ENCODE data around the gene RPTOR.

RPTOR gene

GRCh38 chr17:80955671-80956280 lies 411.1 kb downstream of the RPTOR start:
- in situ Hi-C loops (cut with HindIII; ENCODE audit: low sequenced_read_pairs), result loop anchor here (25.0 kb wide), 1 partner anchor 518 kb away; no protein-coding TSS in a partner anchor
- DNase-seq (ENCODE audit: low read depth), result no peak
- no peak for TF ChIP-seq CTCF (IDR thresholded peaks at IDR 0.05; ENCODE audit: low read depth, low read length, missing control alignments)
- H3K4me3 ChIP-seq (ENCODE audit: low read depth, low read length), result no peak overlapping the region

GRCh38 chr17:80956321-80957190 lies 411.9 kb downstream of the RPTOR start:
- in situ Hi-C loops (cut with HindIII; ENCODE audit: low sequenced_read_pairs), result loop anchor here (25.0 kb wide), 1 partner anchor 519 kb away; no protein-coding TSS in a partner anchor
- no peak overlapping the region for H3K4me3 ChIP-seq (ENCODE audit: low read depth, low read length)
- DNase-seq (ENCODE audit: low read depth), result no peak
- no peak for TF ChIP-seq CTCF (IDR thresholded peaks at IDR 0.05; ENCODE audit: low read depth, low read length, missing control alignments)

GRCh38 chr17:80957461-80957941 lies 412.9 kb downstream of the RPTOR start:
- no peak for DNase-seq (ENCODE audit: low read depth)
- in situ Hi-C loops (cut with HindIII; ENCODE audit: low sequenced_read_pairs), result loop anchor here (25.0 kb wide), 1 partner anchor 520 kb away; no protein-coding TSS in a partner anchor

GRCh38 chr17:80959330-80960036 lies 414.8 kb downstream of the RPTOR start:
- in situ Hi-C loops (cut with HindIII; ENCODE audit: low sequenced_read_pairs), result loop anchor here (25.0 kb wide), 1 partner anchor 522 kb away; no protein-coding TSS in a partner anchor
- peak; percentile 56 for DNase-seq (ENCODE audit: low read depth)
- TF ChIP-seq CTCF (IDR thresholded peaks at IDR 0.05; ENCODE audit: low read depth, low read length, missing control alignments), result no peak
- H3K4me3 ChIP-seq (ENCODE audit: low read depth, low read length), result no peak overlapping the region

More at GRCh38 chr17:80957461-80957941, 412.9 kb downstream of the RPTOR start:
- H3K4me3 ChIP-seq (ENCODE audit: low read depth, low read length), result no peak overlapping the region
- TF ChIP-seq CTCF (IDR thresholded peaks at IDR 0.05; ENCODE audit: low read depth, low read length, missing control alignments), result no peak

DNA sequence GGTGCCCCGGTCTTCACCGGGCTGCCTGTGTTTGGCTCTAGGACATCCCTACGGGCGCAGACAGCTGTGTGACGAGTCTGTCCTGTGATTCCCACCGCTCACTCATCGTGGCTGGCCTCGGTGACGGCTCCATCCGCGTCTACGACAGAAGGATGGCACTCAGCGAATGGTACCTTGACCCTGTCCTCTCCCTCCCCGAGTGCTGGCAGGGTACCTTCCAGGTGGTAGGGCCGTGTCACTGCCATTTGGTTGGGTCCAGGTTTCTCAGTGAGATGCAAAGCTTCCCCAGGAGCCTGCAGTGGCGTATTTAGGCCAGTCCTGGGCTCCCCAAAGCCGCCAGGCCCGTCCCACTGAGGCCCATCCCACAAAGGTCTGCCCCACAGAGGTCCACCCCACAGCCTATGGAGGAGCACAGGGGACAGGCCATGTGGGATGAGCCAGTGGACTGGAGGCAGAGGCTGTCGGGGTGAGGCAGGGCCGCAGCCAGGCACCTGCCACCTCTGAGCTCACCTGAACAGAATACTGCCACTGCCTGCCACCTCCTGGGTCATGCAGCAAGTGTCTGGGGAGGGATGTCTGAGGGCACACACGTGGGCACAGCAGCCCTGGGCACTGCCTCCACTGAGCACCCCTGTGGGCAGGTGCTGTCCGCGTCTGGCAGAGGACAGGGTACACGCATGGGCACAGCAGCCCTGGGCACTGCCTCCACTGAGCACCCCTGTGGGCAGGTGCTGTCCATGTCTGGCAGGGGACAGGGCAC lies 415.6 kb downstream of the RPTOR start:
- DNase-seq (ENCODE audit: low read depth), result no peak
- in situ Hi-C loops (cut with HindIII; ENCODE audit: low sequenced_read_pairs), result loop anchor here (25.0 kb wide), 1 partner anchor 523 kb away; no protein-coding TSS in a partner anchor
- TF ChIP-seq CTCF (IDR thresholded peaks at IDR 0.05; ENCODE audit: low read depth, low read length, missing control alignments), result no peak
- no peak overlapping the region for H3K4me3 ChIP-seq (ENCODE audit: low read depth, low read length)
